Measurements from ENCODE around the gene CILP. TPM values are rescaled to one million over a fixed set of nuclear protein-coding genes. Genes with fewer than 3 reads are reported as not detected.
"Not testable (repeated sequence)": the region's sequence is repeated elsewhere in the genome, so short reads cannot be mapped to it uniquely, and the experiment has no call there.

CILP gene
- total RNA-seq, 1 donor from 2014 or later, result 0.40 TPM

DNA sequence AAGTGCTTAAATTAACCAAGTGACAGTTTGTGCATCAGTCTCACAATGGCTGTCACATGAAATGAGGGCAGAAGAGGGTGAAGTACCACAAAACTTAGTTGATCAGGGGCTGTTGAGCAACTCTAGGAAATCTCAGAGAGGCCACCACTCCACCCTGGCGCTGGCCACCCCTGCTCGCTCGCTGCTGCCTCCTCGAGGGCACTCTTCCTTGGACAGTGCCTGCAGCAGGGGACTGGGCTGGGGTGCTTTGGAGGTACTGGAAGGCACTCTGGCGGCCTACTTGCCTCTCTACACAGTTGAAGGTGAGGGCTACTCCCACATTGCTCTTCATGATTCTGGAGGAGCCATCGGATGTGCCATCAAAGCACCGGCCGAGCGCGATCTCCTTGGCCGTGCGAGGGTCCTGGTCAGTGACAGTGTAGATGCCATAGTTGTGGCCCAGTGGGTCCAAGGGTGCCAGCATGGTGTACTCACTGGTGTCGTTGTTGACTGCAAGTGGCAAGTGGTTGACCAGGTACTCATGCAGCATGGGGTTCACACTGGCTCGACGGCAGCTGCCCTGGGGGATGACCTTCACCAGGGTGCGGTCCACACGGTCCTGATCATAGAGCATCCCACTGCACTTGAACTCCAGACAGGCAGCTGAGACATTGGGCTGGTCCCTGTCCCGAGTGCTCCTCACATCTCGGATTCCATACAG is 14.5 kb downstream of the CILP start:
- DNase-seq (ENCODE audit: low read depth), result no peak

DNA sequence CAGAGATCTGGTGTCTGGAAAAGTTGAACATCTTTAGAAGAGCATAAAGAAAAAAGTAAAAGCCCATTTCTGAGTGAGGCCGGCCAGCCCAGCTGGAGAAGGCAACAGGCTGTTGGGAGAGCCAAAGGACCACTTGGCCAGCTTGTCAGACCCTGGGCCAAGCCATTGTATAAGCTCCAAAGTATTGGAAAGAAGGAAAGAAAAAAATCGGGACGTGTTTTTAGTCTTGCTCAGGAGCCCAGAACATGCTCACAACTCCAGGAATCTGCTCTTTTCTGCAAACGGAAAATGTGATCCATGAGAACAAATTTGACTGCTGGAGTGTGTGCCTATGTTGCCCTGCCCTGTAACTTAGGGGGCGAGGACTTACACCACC is 15.7 kb downstream of the CILP start:
- no peak for DNase-seq (ENCODE audit: low read depth)

DNA sequence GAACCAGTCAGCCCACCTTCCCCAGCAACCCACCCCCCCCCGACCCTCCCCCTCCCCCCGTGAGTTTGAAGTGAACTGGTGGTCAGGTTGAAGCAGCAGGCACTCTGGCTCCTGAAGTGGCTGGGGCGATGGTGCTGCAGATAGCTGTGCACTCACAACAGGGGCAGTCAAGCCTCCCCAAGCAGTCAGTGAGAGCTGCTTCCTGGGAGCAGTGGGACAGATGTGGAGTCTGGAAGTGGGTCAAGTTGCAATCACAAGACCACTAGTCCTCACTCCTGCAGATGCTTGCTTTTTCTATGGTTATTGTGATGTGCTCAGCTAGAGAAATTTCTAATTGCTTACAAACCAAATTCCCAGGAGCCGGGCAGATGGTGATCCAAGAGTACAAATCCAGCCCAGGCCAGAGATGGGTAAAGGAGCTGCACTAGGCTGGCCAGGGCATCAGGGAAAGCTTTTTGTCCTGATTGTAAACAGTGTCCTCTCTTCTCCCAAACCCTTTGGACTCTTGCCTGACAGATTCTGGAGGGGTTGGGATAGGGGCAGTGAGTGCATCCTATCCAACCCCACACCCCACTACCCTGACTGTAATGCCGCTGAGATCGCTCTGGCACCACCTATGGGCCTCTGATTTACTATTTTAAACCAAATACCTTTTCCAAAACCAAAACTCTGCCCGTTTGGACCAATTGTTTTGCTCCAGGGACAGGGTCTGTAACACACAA is 16.3 kb downstream of the CILP start:
- DNase-seq (ENCODE audit: low read depth), result no peak

GRCh38 chr15:65192016-65192415 is 19.3 kb downstream of the CILP start:
- no peak for DNase-seq (ENCODE audit: low read depth)

DNA sequence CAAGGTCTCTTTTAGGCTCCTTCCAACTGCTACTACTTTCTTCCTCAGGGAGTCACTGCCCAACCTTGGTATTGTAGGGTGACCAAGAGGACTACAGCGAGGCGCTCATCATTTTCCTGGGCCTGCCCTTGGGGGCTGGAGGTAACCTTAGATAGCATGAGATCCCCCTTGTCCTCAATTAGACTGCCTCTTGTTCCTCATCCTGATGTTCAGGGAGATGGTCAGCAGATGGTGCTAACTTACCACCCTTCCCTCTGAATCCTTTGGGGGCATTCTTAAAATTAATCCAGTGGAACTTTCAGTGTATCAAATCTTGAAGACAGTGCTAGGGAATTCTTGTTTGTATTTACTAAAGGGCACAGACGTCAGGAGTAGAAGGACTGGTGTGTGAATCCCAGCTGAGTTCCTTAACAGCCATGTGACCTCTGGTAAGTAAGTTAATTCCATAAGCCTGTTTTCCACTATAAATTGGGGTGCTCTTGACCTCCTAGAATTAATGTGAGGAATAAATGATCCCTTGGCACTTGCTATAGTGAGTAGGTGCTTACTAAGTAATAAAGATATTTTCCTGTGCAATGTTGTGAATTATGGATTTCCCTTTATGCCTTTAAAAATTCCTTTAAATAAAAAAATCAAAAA is 22.1 kb downstream of the CILP start:
- peak; percentile 52 for DNase-seq (ENCODE audit: low read depth)

DNA sequence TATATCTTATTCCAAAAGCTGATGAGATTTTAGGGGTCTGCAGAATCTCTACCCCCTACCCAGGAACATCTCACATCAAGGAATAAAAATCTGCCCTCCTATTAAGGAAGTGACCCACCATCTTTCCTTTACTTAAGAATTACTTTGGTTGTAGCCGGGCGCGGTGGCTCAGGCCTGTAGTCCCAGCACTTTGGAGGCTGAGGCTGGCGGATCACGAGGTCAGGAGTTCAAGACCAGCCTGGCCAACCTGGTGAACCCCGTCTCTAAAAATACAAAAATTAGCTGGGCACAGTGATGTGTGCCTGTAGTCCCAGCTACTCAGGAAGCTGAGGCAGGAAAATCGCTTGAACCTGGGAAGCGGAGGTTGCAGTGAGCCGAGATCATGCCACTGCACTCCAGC is 22.8 kb downstream of the CILP start:
- DNase-seq (ENCODE audit: low read depth), result not testable (repeated sequence)

- DNase-seq (ENCODE audit: low read depth), result peak; percentile 91
These were observed 26.2 kb downstream of the CILP start, which contains the start of gene CLPX for GRCh38 chr15:65184868-65185717. Gene CLPX, minus strand, starts transcription at chr15:65185342. Its CDS starts 189 bp downstream, at chr15:65185153.

DNA sequence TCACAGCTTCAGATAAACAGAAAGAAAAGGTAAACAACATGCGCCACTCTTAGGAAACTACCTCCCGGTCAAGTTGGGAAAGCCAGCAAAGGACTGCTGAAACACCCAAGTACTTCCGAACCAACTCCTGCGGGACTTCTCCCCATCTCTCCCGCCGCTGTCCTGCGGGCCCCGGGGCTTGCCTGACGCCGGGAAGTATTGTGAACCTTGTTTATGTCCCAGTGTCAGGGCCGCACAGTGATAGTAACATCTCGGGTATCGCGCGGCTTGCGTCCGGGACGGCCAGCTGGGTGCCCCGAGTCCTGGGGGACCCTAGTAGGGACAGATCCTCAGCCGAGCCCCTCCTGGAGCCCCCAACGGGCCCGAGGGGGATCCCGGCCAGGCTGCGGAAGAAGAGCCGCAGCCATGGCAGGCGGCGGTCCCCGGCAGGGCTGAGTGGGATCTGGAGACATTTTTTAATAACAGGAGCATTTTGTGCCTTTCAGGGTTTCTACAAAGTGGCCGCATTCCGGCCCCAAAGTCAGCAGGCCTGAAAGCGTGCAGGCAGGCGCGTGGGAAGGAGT is 26.9 kb downstream of the CILP start:
- peak; percentile 39 for DNase-seq (ENCODE audit: low read depth)

DNA sequence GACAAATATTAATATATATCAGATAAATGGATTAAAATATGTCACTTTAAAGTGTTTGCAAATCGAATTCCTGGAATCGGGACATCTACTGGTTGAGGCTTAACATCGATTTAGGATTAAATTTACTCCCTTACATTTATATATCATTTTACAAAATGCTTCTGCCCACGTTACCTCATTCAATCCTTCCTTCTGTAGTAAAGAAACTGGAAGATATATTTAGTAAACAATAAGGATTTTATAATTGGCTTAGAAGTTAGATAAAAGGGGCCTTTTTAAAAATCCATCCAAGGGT is 27.5 kb downstream of the CILP start:
- no peak for DNase-seq (ENCODE audit: low read depth)

DNA sequence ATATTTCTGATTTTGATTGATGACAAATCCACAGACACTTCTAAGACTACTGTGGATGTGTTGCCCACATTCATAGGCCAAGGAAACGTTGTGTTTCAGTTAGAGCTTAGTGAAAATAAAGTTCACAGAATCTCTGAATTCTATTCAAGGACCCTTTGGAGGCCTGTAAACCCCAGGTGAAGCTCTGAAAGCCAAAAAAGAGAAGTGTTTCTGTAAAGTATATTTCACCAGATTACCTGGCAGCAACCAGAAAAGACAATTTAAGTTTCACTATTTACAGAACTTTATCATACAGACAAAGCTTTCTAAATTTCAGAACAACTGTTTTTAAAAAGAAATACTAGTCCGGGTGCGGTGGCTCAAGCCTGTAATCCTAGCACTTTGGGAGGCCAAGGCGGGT is 28.7 kb downstream of the CILP start:
- no peak for DNase-seq (ENCODE audit: low read depth)

- not testable (repeated sequence) for DNase-seq (ENCODE audit: low read depth)
These were observed 29.5 kb downstream of the CILP start for GRCh38 chr15:65181582-65182353.

DNA sequence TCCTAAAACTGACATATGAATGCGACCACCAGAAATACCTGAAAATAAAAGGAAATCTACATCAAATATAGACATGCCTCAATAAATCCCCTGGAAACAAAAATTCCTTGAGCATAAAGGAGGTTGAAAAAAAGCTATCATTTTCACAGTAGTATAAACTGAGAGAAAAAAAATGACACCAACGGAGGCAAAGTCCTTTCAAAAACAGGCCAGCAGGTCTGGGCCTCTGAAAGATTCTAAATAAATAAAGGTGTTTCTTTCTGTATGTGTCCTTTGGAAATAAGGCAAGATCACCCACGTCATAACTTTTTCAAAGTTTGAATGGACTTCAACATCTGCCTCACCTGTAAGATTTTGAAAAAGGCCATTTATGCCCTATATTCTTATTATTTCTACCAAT is 31.1 kb downstream of the CILP start:
- DNase-seq (ENCODE audit: low read depth), result no peak

DNA sequence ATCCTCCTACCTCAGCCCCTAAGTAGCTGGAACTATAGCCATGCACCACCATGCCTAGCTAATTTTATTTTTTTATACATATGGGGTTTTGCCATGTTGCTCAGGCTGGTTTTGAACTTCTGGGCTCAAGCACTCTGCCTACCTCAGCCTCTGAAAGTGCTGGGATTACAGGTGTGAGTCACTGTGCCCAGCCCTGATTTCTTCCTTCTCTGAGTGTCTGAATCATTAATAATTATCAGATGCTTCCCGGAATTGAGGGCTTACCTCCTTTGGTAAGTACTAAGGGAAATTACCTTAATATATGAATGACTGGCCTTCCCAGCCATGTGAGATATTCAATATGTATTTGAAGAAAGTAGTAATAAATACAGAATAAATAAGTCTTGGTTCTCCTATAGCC is 33.4 kb downstream of the CILP start:
- peak; percentile 83 for DNase-seq (ENCODE audit: low read depth)

DNA sequence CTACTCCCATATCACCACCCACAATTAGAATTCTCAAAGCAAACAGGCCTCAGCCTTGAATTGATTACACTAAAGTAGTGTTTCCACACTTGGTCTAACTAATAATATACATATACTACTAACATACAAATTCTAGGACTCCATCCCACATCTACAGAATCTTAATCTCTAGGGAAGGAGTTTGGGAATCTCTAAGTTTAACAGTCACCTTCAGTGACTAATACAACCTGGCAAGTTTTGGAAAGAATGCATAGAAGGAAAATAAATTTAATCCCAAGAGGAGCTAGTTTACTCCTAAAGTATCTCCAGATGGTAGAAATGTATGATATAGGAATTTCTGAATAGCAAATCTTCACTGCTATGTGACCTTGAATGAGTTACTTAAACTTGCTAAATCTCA is 35.2 kb downstream of the CILP start:
- DNase-seq (ENCODE audit: low read depth), result no peak

DNA sequence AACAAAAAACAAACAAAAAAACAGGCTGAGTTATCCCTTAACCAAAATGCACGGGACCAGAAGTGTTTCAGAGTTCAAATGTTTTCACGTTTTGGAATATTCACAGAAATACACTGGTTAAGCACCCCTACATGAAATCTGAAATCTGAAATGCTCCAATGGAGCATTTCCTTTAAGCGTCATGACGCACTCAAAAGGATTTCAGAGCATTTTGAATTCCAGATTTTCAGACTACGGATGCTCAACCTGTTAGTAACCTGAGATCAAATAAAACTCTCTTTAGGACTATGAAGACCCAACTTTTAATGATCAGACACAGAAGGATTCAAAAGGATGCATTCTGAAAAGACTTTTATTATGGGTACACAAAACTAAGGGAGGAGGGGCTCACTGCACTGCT is 35.8 kb downstream of the CILP start:
- DNase-seq (ENCODE audit: low read depth), result peak; percentile 66

- DNase-seq (ENCODE audit: low read depth), result no peak
These were observed 36.8 kb downstream of the CILP start for GRCh38 chr15:65174509-65174908.

- DNase-seq (ENCODE audit: low read depth), result peak; percentile 62
These were observed 38.7 kb downstream of the CILP start for GRCh38 chr15:65172531-65172930.

GRCh38 chr15:65171428-65171827 is 39.8 kb downstream of the CILP start:
- DNase-seq (ENCODE audit: low read depth), result peak; percentile 60

DNA sequence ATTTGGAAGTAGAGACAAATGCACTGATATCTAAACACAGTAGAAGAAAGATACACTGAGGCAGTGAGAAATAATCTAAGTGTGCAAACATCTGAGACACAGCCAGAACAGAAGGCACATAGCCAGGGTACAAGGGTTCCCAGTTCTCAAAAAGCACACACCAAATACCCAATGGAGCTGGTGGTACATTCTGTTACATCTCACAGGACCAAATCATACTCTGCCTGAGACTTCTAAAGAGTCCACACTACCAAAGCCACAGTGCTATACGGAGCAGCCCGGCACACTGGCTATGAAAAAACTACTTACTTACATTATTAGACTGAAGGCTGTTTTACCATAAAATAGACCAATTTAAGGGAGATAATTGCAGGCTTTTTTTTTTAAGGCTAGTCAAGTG is 45.4 kb downstream of the CILP start:
- no peak for DNase-seq (ENCODE audit: low read depth)

DNA sequence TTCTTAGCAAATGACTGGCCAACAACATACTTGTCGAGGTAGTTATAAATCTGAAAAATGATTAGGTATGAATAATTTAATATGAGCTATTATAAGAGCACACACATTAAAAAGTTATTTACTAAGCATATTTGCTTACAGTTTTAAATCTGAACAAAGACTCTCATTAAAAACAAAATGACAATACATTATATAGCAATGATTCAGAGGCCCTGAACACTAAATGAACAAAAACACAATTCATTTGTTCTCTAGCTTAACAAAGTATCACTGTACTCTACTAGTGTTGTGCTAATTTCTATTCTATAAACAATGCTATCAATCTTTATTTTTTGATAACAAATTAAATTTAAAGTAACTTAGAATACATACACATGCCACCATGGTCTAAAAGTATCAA is 47.1 kb downstream of the CILP start:
- DNase-seq (ENCODE audit: low read depth), result no peak

DNA sequence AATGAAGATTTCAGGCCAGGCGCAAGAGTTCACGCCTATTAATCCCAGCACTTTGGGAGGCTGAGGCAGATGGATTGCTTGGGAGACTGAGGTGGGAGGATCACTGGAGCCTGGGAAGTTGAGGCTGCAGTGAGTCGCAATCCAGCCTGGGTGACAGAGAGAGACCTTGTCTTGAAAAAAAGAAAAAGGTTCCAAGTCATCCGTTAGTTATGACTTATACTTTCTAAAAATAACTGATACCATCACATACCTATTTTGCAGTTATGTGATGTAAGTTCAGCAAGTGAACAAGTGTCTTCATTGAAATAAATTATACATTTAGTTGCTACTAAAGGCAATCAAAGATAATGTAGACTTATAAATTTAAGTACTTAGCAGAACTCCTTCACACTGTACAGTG is 48.2 kb downstream of the CILP start:
- no peak for DNase-seq (ENCODE audit: low read depth)
